Myocyte (in vitro differentiated cells): ENCODE results near the gene DPH1. TPM values are rescaled to one million over a fixed set of nuclear protein-coding genes. Genes with fewer than 3 reads are reported as not detected.

Experiments
- DNase-seq: peaks from one replicate; pipeline ENCODE4 v3.0.0-alpha.2; 2012; ENCODE audit warnings: low read depth
- total RNA-seq: library from RNA; depleted of rRNA; stranded (reverse); fragments of >200 nt; gene quantifications from 2 replicates; pipeline ENCODE4 v1.2.3, GENCODE V29; 2014

Gene DPH1
- total RNA-seq, 1 donor from 2014 or later, result 39.4 TPM

- no peak for DNase-seq
Measured at GRCh38 chr17:2027528-2028233, 2.3 kb upstream of the DPH1 start.

GRCh38 chr17:2028234-2028614 is 1.7 kb upstream of the DPH1 start:
- DNase-seq, result no peak

- no peak for DNase-seq
Measured at GRCh38 chr17:2028737-2029136, 1.2 kb upstream of the DPH1 start.

- DNase-seq, result peak; percentile 88
Measured at GRCh38 chr17:2030779-2031163, 818 bp downstream of the DPH1 start.

GRCh38 chr17:2033153-2033552 is 3.2 kb downstream of the DPH1 start:
- DNase-seq, result no peak

- no peak for DNase-seq
Measured at GRCh38 chr17:2034157-2034556, 4.2 kb downstream of the DPH1 start.

GRCh38 chr17:2034806-2035540 is 5.0 kb downstream of the DPH1 start:
- DNase-seq, result no peak

GRCh38 chr17:2035541-2036488 is 5.9 kb downstream of the DPH1 start:
- no peak for DNase-seq

- DNase-seq, result no peak
Measured at GRCh38 chr17:2037155-2037554, 7.2 kb downstream of the DPH1 start.

- no peak for DNase-seq
Measured at GRCh38 chr17:2040219-2040827, 10.4 kb downstream of the DPH1 start.

GRCh38 chr17:2040942-2041560 is 11.1 kb downstream of the DPH1 start:
- no peak for DNase-seq

- DNase-seq, result peak; percentile 94
Measured at GRCh38 chr17:2041561-2042389, 11.8 kb downstream of the DPH1 start, which contains the start of gene OVCA2. TSS of gene OVCA2 (plus strand) at chr17:2042022. CDS start at chr17:2042048, 26 bp downstream.

- peak; percentile 66 for DNase-seq
Measured at GRCh38 chr17:2042390-2042847, 12.5 kb downstream of the DPH1 start.

- no peak for DNase-seq
Measured at GRCh38 chr17:2042933-2043332, 13.0 kb downstream of the DPH1 start.

GRCh38 chr17:2043785-2044184 is 13.8 kb downstream of the DPH1 start:
- peak; percentile 64 for DNase-seq

GRCh38 chr17:2044263-2044894 is 14.4 kb downstream of the DPH1 start:
- DNase-seq, result no peak

- no peak for DNase-seq
Measured at GRCh38 chr17:2047590-2047989, 17.6 kb downstream of the DPH1 start.

- DNase-seq, result no peak
Measured at GRCh38 chr17:2048805-2049204, 18.9 kb downstream of the DPH1 start.
